Measurements from ENCODE around the gene FOXRED2.
A peak's percentile ranks its signal among the peaks of the same experiment; 100 is the strongest.
"Not testable (repeated sequence)": the region's sequence is repeated elsewhere in the genome, so short reads cannot be mapped to it uniquely, and the experiment has no call there.

Gene FOXRED2

GRCh38 chr22:36528795-36529751 is 22.2 kb upstream of the FOXRED2 start, which contains the start of gene EIF3D:
Gene EIF3D, minus strand, starts transcription at chr22:36529166. Its CDS starts 3,045 bp downstream, at chr22:36526121.
- Histone ChIP-seq H3K27ac (peak within 1 kb of the TSS; percentile 90), H3K36me3 (peaks cover 22% of the 10 kb centered on the region), H3K27me3 (no peaks in the 10 kb centered on the region), H3K9me3 (no peaks in the 10 kb centered on the region), H3K4me1 (ENCODE audit: control insufficient read depth in 1 of 2, insufficient read depth in 1 of 2, low read depth in 1 of 2, low read length in 1 of 2) (peaks cover 20% of the 10 kb centered on the region in 2 experiments), H3K4me3 (ENCODE audit: low read depth in 1 of 2, low read length in 1 of 2) (peak within 1 kb of the TSS; percentile 92 to 95)
- peak; percentile 66 for TF ChIP-seq CTCF (IDR thresholded peaks at IDR 0.05)

GRCh38 chr22:36528341-36528740 is 21.5 kb upstream of the FOXRED2 start:
- Histone ChIP-seq H3K4me1 (ENCODE audit: control insufficient read depth in 1 of 2, insufficient read depth in 1 of 2, low read depth in 1 of 2, low read length in 1 of 2) (peaks cover 20% of the 10 kb centered on the region in 2 experiments), H3K27ac (peak overlapping the region; percentile 90), H3K9me3 (no peaks in the 10 kb centered on the region), H3K36me3 (peaks cover 29% of the 10 kb centered on the region), H3K27me3 (no peaks in the 10 kb centered on the region), H3K4me3 (ENCODE audit: low read depth in 1 of 2, low read length in 1 of 2) (peak overlapping the region; percentile 92 to 95)
- TF ChIP-seq CTCF (IDR thresholded peaks at IDR 0.05), result no peak

GRCh38 chr22:36522662-36523061 is 15.8 kb upstream of the FOXRED2 start:
- peaks cover 13 to 15% of the 10 kb centered on the region in 2 experiments for H3K4me1 ChIP-seq (ENCODE audit: control insufficient read depth in 1 of 2, insufficient read depth in 1 of 2, low read depth in 1 of 2, low read length in 1 of 2)
- no peaks in the 10 kb centered on the region for H3K27me3 ChIP-seq
- no peak overlapping the region for H3K4me3 ChIP-seq (ENCODE audit: low read depth in 1 of 2, low read length in 1 of 2)
- no peaks in the 10 kb centered on the region for H3K9me3 ChIP-seq
- no peak for TF ChIP-seq CTCF (IDR thresholded peaks at IDR 0.05)
- no peak overlapping the region for H3K27ac ChIP-seq
- peaks cover 82% of the 10 kb centered on the region for H3K36me3 ChIP-seq

- Histone ChIP-seq H3K27me3 (no peaks in the 10 kb centered on the region), H3K27ac (peak overlapping the region; percentile 78), H3K36me3 (peaks cover 96% of the 10 kb centered on the region), H3K4me1 (ENCODE audit: control insufficient read depth in 1 of 2, insufficient read depth in 1 of 2, low read depth in 1 of 2, low read length in 1 of 2) (peaks cover 11 to 13% of the 10 kb centered on the region in 2 experiments), H3K4me3 (ENCODE audit: low read depth in 1 of 2, low read length in 1 of 2) (no peak overlapping the region), H3K9me3 (no peaks in the 10 kb centered on the region)
- no peak for TF ChIP-seq CTCF (IDR thresholded peaks at IDR 0.05)
Observed at GRCh38 chr22:36520423-36520822, 13.6 kb upstream of the FOXRED2 start.

GRCh38 chr22:36519906-36520305 is 13.1 kb upstream of the FOXRED2 start:
- not testable (repeated sequence) for H3K9me3 ChIP-seq; H3K27me3 ChIP-seq; H3K4me3 ChIP-seq (ENCODE audit: low read depth in 1 of 2, low read length in 1 of 2)
- H3K4me1 ChIP-seq (ENCODE audit: control insufficient read depth in 1 of 2, insufficient read depth in 1 of 2, low read depth in 1 of 2, low read length in 1 of 2), result peaks cover 11 to 13% of the 10 kb centered on the region in 2 experiments
- peaks cover 96% of the 10 kb centered on the region for H3K36me3 ChIP-seq
- H3K27ac ChIP-seq, result peak overlapping the region; percentile 78

DNA sequence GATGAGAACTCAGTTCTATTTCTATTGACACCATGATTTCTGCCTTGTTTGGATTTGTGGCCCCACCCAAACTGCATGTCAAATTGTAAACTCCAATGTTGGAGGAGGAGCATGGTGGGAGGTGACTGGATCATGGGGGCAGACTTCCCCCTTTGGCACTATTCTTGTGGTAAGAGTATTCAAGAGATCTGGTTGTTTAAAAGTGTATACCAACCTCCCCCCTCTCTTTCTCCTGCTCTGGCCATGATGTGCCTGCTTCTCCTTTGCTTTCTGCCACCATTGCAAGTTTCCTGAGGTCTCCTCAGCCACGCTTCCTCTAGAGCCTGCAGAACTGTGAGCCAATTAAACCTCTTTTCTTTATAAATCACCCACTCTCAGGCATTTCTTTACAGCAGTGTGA is 7.9 kb upstream of the FOXRED2 start:
- Histone ChIP-seq H3K4me1 (ENCODE audit: control insufficient read depth in 1 of 2, insufficient read depth in 1 of 2, low read depth in 1 of 2, low read length in 1 of 2) (peaks cover 4 to 6% of the 10 kb centered on the region in 2 experiments), H3K27ac (no peak overlapping the region), H3K9me3 (no peaks in the 10 kb centered on the region), H3K4me3 (ENCODE audit: low read depth in 1 of 2, low read length in 1 of 2) (no peak overlapping the region), H3K36me3 (peaks cover 95% of the 10 kb centered on the region), H3K27me3 (no peaks in the 10 kb centered on the region)
- TF ChIP-seq CTCF (IDR thresholded peaks at IDR 0.05), result no peak
